Right cardiac atrium (tissue), 5 donors: ENCODE results near the gene CUL4A. TPM values are rescaled to one million over a fixed set of nuclear protein-coding genes. Genes with fewer than 3 reads are reported as not detected.
"Not testable (repeated sequence)": the region's sequence is repeated elsewhere in the genome, so short reads cannot be mapped to it uniquely, and the experiment has no call there.

Source experiments
- ATAC-seq, 2 donors: fragments of 200-7000 bp; cut with Tn5 transposase; one replicate each; pipeline versions ENCODE4 v1.8.0 to v1.9.1; 2020; ENCODE audit warnings: moderate library complexity in 2 of 2, mild to moderate bottlenecking in 1 of 2
- DNase-seq, 3 donors: peaks; one replicate each; pipeline ENCODE4 v3.0.0-alpha.2; 2020
- H3K27ac ChIP-seq: one replicate; pipeline ENCODE4 v1.5.1; 2013; ENCODE audit warnings: mild to moderate bottlenecking, low read length, control low read depth, moderate library complexity
- H3K27me3 ChIP-seq: one replicate; pipeline ENCODE4 v1.6.1; 2013; ENCODE audit not compliant: control insufficient read depth, insufficient read depth
- H3K4me1 ChIP-seq: one replicate; pipeline ENCODE4 v1.6.1; 2013; ENCODE audit warnings: low read length; ENCODE audit not compliant: control insufficient read depth, insufficient read depth
- H3K4me3 ChIP-seq: one replicate; pipeline ENCODE4 v1.5.1; 2013; ENCODE audit warnings: low read length, control low read depth
- H3K9me3 ChIP-seq: one replicate; pipeline ENCODE4 v1.6.1; 2013; ENCODE audit warnings: low read length; ENCODE audit not compliant: control insufficient read depth
- WGBS: extraction: QIAGEN DNeasy Blood & Tissue Kit; methylation state at CpG from one replicate; pipeline ENCODE4 v1.1.7; 2013; 5-methylcytosine and 5-hydroxymethylcytosine counted together
- intact Hi-C, 4 donors: fragments of 100-400 bp; cut with DNase I; formaldehyde crosslinking; loops; one replicate each; pipeline versions ENCODE4 v1.11.0 to v1.14.0; 2022 to 2023
- polyA plus RNA-seq: library from polyadenylated mRNA; stranded (reverse); fragments of 200-250 nt; gene quantifications from one replicate; pipeline ENCODE4 v1.2.3, GENCODE V29; 2013
- total RNA-seq, 4 donors: library from RNA; stranded (reverse); fragmentation: NEBNext Ultra II Directional; extraction: Animal tissue kit (Norgen Biotek cat#: 25700); gene quantifications; one replicate each; pipeline ENCODE4 v1.2.1, GENCODE V29; 2021
- donor health status: healthy with polysubstance abuse.
- donor health status: DM: no; HTN: yes; CAD: no.
- donor health status: DM: no; HTN: no; CAD: no.
- donor health status: DM: no; HTN: yes; CAD: no; lungs with severe emphysema.
- donor health status: DM: yes; HTN: yes; CAD: no.

Gene CUL4A
- total and polyA plus RNA-seq, 5 donors = 53.1 to 113 (median 97.8) TPM

DNA sequence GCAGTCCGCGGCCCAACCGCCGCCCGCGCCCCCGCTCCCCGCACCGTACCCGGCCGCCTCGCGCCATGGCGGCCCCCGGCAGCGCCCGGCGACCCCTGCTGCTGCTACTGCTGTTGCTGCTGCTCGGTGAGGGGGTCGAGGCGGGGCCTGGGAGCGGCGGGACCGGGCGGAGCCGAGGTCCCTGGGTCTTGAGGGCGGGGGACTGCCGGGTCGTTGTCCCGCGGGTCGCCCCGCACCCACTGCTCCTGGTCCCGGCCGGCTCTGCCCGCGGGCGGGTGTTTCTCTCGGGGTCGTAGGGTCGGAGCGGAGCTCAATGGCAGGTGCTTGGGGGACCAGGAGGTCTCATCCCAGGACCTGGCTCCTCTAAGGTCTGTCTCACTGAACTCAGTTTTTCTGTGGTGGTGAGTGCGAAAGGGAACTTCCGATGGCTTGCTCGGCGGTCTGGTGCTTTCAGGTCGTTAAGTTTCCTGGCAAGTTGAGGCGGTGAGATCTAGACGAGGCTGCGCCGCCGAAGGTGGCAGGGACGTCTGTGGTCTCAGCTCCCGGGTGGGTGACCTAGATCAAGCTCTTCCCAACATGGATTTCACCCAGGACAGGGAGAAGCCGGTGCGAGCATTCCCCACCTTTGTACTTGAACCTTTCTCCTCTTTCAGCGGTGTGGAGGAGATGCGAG is 88.1 kb downstream of the CUL4A start:
- Histone ChIP-seq H3K9me3 (no peaks in the 10 kb centered on the region), H3K27ac (peak overlapping the region; percentile 72), H3K4me1 (no peaks in the 10 kb centered on the region), H3K4me3 (peak overlapping the region; percentile 82), H3K27me3 (no peaks in the 10 kb centered on the region)
- peak in 1 of 2 donors; percentile 12 for ATAC-seq
- DNase-seq = peak in 2 of 3 donors; percentile 33 to 74
- intact Hi-C loops = no loop called here
- WGBS = 1% methylated on average over 58 of the region's 58 CpGs

DNA sequence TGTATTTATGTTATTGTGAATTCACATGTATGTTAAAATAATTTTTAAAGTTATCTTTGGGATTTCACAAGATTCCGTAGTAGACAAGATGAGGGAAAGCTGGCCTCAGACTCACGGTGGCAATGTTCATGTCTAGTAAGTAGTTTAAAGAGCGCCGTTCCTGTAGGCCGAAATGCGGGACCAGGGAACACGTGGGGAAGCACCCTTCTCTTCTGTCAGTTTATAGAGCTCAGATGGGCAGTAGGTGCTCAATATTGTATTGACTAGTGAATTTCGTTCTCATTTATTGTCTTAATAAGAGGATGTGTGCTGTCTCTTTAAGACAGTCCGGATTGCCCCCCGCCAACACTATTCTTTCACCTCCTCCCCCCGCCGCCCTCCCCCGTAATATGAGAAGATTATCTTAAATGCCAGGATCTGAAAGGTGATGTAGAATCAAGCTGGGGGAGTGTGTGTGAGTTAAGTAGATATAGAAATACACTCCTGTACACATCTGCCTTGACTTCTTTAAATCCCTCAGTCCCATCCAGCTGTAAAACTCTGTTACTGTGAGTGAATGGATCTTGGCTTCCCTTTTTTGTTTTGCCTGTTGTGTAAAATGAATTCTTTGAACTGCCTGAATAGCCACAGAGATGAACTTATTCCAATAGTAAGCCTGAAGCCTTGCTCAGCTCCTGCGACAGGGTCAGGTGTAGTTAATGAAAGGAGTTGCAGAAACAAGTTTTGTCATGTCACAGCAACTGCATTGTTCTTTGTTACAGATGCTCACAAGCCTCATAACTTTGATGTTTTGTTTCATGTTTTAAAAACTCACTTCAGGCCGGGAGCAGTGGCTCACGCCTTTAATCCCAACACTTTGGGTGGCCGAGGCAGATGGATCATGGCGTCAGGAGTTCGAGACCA is 88.9 kb downstream of the CUL4A start:
- ATAC-seq (no peak), DNase-seq (peak in 1 of 3 donors; percentile 32)
- H3K4me1 ChIP-seq = no peaks in the 10 kb centered on the region
- no peak overlapping the region for H3K27ac ChIP-seq
- no peaks in the 10 kb centered on the region for H3K9me3 ChIP-seq
- H3K27me3 ChIP-seq = no peaks in the 10 kb centered on the region
- 37% methylated on average over 19 of the region's 19 CpGs for WGBS
- intact Hi-C loops = no loop called here
- H3K4me3 ChIP-seq = peak overlapping the region; percentile 82

DNA sequence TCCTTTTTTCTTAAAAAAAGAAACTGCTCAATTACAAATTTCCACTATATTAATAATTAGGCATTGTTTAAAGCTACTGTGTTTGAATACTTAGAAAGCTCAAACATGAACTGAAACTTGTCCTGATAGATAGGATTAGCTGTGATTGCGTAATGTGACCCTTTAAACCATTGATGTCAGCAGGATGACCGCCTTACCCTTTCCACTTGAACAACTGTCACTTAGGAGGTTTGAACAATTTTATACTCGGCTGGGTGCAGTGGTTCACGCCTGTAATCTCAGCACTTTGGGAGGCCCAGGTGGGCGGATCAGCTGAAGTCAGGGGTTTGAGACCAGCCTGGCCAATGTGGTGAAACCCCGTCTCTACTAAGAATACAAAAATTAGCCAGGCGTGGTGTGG is 90.5 kb downstream of the CUL4A start:
- no peak overlapping the region for H3K27ac ChIP-seq
- H3K27me3 ChIP-seq = no peaks in the 10 kb centered on the region
- DNase-seq (peak in 1 of 3 donors; percentile 16), ATAC-seq (no peak)
- no peaks in the 10 kb centered on the region for H3K9me3 ChIP-seq
- intact Hi-C loops = no loop called here
- H3K4me3 ChIP-seq = no peak overlapping the region
- no peaks in the 10 kb centered on the region for H3K4me1 ChIP-seq
- 81% methylated on average over 7 of the region's 7 CpGs for WGBS

DNA sequence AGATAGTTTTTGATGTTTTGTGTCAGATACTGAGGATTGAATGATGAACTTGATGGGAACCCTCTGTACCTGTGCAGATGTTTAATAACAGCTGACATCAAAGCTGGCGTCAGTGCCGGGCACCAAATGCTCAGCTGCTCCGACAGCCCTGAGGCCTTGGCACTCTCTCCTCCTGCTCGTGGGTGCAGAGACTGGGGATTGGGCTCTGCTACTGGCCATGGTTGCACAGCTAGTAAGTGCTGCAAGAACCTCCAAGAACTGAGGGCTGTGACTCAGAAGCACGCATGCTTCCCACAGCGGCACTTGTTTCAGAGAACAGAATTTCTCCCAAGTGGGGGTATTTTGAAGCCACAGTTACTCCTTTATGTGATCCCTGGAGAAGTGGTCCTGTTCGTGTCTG is 93.6 kb downstream of the CUL4A start:
- Histone ChIP-seq H3K4me1 (no peaks in the 10 kb centered on the region), H3K9me3 (no peaks in the 10 kb centered on the region), H3K27me3 (no peaks in the 10 kb centered on the region), H3K4me3 (no peak overlapping the region), H3K27ac (no peak overlapping the region)
- WGBS = 86% methylated on average over 7 of the region's 7 CpGs
- intact Hi-C loops = no loop called here
- ATAC-seq (no peak), DNase-seq (peak in 1 of 3 donors; percentile 62)

DNA sequence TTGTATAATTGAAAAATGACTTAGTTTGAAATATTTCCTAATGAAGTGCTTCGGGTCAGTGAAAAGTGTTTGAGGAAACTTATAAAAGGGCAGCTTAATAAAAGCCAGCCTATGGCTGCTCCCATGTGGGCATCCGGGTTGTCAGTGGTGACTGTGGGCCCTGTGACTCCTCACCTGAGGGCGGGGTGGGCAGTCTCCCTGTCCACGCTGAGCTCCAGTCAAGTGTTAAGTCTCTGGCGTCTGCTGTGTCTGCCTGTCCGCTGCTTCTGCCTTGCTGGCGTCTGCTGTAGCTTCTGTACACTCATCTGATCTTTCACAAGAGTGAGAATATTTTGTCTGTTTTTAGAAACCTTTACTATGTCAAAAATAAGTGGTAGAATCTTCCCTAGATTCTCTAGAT is 94.7 kb downstream of the CUL4A start:
- no peak overlapping the region for H3K27ac ChIP-seq

DNA sequence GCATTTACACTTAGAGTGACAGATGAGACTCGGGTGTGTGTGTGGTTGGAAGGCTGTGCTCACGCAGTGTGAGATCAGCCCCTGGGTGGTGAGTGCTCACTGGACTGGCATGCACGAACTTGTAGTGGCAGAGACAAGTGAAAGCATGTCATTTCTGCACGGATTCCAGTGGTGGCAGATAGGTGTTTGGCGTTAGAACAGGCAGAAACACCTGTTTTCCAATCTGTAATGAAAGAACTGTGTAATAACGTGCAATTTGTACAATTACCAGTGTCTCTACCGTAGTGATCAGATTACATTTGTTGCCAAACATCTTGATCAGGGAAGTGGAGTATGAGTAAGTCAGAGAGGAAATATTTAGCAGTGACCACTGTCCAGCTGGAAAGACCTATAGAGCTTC is 95.8 kb downstream of the CUL4A start:
- intact Hi-C loops = no loop called here
- no peaks in the 10 kb centered on the region for H3K9me3 ChIP-seq
- H3K4me3 ChIP-seq = no peak overlapping the region
- peak in 1 of 3 donors; percentile 28 for DNase-seq
- 46% methylated on average over 7 of the region's 7 CpGs for WGBS
- peak; percentile 43 to 56 for ATAC-seq
- H3K27me3 ChIP-seq = no peaks in the 10 kb centered on the region
- H3K4me1 ChIP-seq = no peaks in the 10 kb centered on the region
- H3K27ac ChIP-seq = no peak overlapping the region

More for the DNA sequence above, 94.7 kb downstream of the CUL4A start:
- intact Hi-C loops = no loop called here
- WGBS = 87% methylated on average over 7 of the region's 7 CpGs
- no peaks in the 10 kb centered on the region for H3K27me3 ChIP-seq
- no peak overlapping the region for H3K4me3 ChIP-seq
- no peaks in the 10 kb centered on the region for H3K9me3 ChIP-seq
- no peaks in the 10 kb centered on the region for H3K4me1 ChIP-seq
- ATAC-seq = no peak
- peak in 1 of 3 donors; percentile 14 for DNase-seq

DNA sequence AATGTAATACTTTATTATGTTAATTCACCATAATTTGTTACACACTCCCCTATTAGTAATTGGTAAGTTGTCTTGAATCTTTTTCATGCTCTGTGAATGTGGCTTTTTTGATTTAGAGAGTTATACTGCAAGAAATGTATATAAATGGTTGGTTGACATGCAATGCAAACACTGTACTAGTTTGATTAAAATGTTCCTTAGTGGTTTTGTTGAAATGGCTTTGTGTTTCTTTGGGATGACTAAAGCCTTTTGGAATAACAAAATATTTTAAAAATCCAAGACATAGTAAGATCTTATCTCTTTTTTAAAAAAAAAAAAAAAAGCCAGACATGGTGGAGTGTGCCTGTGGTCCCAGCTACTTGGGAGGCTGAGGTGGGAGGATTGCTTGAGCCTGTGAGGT is 98.1 kb downstream of the CUL4A start:
- Histone ChIP-seq H3K4me3 (no peak overlapping the region), H3K9me3 (no peaks in the 10 kb centered on the region)
- ATAC-seq = no peak

DNA sequence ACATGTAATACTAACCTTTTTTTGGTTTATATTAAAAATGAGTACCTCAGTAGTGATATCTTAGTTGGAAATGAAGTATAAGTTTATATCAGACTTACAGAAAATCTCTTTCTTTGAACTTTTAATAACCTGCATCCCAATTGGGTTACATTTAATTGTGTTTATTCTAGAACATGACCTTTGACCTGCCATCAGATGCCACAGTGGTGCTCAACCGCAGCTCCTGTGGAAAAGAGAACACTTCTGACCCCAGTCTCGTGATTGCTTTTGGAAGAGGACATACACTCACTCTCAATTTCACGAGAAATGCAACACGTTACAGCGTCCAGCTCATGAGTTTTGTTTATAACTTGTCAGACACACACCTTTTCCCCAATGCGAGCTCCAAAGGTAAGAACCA is 100.1 kb downstream of the CUL4A start:
- intact Hi-C loops = no loop called here
- H3K4me1 ChIP-seq = no peaks in the 10 kb centered on the region
- no peak overlapping the region for H3K27ac ChIP-seq
- no peaks in the 10 kb centered on the region for H3K27me3 ChIP-seq
- DNase-seq (peak in 1 of 3 donors; percentile 1), ATAC-seq (no peak)
- whole genome bisulfite sequencing = 92% methylated on average over 6 of the region's 6 CpGs
- H3K9me3 ChIP-seq = no peaks in the 10 kb centered on the region
- H3K4me3 ChIP-seq = no peak overlapping the region

More for the DNA sequence above, 98.1 kb downstream of the CUL4A start:
- intact Hi-C loops = no loop called here
- DNase-seq = no peak
- H3K27me3 ChIP-seq = no peaks in the 10 kb centered on the region
- H3K4me1 ChIP-seq = no peaks in the 10 kb centered on the region
- H3K27ac ChIP-seq = no peak overlapping the region

DNA sequence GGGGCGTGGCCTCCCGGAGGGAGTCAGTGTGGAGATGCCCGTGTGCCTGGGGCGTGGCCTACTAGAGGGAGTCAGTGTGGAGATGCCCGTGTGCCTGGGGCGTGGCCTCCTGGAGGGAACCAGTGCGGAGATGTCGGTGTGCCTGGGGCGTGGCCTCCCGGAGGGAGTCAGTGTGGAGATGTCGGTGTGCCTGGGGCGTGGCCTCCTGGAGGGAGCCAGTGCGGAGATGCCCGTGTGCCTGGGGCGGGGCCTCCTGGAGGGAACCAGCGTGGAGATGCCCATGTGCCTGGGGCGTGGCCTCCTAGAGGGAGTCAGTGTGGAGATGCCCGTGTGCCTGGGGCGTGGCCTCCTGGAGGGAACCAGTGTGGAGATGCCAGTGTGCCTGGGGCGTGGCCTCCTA is 104.7 kb downstream of the CUL4A start:
- 97% methylated on average over 20 of the region's 20 CpGs for WGBS
- H3K4me1 ChIP-seq, H3K9me3 ChIP-seq, H3K27ac ChIP-seq, H3K27me3 ChIP-seq, intact Hi-C loops, ATAC-seq, H3K4me3 ChIP-seq: not testable (repeated sequence)
- peak in 1 of 3 donors; percentile 46 for DNase-seq

DNA sequence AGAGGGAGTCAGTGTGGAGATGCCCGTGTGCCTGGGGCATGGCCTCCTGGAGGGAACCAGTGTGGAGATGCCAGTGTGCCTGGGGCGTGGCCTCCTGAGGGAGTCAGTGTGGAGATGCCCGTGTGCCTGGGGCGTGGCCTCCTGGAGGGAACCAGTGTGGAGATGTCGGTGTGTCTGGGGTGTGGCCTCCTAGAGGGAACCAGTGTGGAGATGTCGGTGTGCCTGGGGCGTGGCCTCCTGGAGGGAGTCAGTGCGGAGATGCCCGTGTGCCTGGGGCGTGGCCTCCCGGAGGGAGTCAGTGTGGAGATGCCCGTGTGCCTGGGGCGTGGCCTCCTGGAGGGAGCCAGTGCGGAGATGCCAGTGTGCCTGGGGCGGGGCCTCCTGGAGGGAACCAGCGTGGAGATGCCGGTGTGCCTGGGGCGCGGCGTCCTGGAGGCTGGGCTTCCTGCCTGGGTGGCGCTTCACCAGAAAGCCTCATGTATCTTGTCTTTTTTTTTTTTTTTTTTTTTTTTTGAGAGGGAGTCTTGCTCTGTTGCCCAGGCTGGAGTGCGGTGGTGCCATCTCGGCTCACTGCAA is 105.6 kb downstream of the CUL4A start:
- ATAC-seq, H3K27ac ChIP-seq, H3K4me1 ChIP-seq, intact Hi-C loops, H3K4me3 ChIP-seq, H3K27me3 ChIP-seq, H3K9me3 ChIP-seq: not testable (repeated sequence)
- WGBS = 93% methylated on average over 23 of the region's 23 CpGs
- peak in 1 of 3 donors; percentile 36 for DNase-seq

DNA sequence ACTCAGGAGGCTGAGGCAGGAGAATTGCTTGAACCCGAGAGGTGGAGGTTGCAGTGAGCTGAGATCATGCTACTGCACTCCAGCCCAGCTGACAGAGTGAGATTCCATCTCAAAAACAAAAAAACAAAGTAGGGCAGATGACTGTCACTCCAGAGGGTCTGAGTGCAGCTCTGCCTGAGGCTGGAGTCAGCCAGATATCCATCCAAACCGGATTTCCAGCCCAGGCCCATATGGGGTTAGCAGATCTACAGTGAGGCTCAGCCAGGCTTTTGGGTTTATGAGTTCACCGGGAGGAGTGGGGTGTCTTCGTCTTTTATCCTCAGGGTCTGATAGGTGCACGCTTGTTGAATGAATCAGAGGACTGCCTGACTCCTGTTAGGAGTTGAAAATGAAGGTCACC is 106.6 kb downstream of the CUL4A start:
- H3K4me3 ChIP-seq = no peak overlapping the region
- no peaks in the 10 kb centered on the region for H3K4me1 ChIP-seq
- WGBS = 91% methylated on average over 5 of the region's 5 CpGs
- no peaks in the 10 kb centered on the region for H3K9me3 ChIP-seq
- no peak for ATAC-seq
- intact Hi-C loops = no loop called here
- H3K27ac ChIP-seq = no peak overlapping the region
- no peaks in the 10 kb centered on the region for H3K27me3 ChIP-seq
- DNase-seq = peak in 1 of 3 donors; percentile 3
